Right forelimb (tissue), 1 donor: ENCODE measurements around the gene ARHGEF33.
"Not testable (repeated sequence)": the region's sequence is repeated elsewhere in the genome, so short reads cannot be mapped to it uniquely, and the experiment has no call there.

Source experiments
- DNase-seq: peaks from one replicate; pipeline ENCODE4 v3.0.0-alpha.2; 2018

The ARHGEF33 gene

DNA sequence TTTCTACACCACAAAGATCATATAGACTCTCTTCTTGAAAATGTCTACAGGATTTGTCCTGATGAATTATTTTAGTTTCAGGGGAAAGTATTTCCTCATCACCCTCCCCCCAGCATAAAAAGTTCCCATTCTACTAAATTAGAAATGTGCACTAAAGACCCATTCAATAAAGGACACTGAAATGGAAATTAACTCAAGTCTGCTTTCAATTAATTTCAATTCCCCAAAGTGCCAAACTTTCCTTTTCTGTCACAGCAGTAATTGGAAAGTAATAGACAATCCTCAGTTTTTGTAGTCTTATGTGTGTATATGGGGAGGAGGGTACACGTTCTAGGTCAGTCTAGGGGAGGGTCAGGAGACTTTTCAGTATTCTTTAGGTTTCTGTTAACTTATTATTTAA is 21.5 kb downstream of the ARHGEF33 start:
- DNase-seq: no peak

- no peak for DNase-seq
These were observed 22.9 kb downstream of the ARHGEF33 start for GRCh38 chr2:38912619-38913018.

GRCh38 chr2:38922389-38922788 is 32.7 kb downstream of the ARHGEF33 start:
- no peak for DNase-seq

- no peak for DNase-seq
These were observed 33.2 kb downstream of the ARHGEF33 start for GRCh38 chr2:38922902-38923301.

DNA sequence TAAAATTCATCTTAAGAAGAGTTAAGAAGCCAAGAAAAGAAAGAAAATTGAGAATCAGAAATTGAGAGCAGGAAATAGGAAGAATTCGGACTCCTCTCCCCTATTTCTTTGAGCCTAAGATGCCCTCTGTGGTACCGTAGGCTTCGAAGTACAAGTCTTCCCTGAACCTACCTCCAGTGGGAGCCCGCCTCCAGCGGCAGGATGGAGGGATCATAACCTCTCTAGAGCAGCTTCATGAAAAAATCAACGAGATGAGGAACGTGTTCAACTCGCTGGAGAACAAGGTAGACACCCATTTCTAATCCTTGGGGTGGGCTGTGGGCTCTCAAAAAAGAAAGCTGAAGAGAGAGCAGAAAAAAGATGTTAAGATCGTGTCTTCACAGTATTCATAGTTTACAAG is 36.3 kb downstream of the ARHGEF33 start:
- DNase-seq: no peak

DNA sequence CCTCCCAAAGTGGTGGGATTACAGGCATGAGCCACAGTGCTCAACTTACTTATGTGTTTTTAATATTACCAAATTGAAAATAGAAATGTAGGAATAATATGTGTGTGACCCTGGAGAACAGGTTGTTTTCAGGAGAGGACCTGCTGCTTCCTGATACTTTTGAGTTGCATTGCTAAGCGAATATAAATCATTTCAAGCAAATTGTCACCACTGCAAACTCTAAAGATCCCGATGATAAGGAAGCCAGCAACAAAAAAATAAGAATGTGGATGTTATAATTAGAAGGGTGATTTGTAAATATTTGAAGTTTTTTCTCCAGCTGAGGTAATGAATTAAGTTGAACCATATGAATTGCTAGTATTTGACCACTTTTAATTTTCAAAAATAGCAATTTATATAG is 40.9 kb downstream of the ARHGEF33 start:
- no peak for DNase-seq

DNA sequence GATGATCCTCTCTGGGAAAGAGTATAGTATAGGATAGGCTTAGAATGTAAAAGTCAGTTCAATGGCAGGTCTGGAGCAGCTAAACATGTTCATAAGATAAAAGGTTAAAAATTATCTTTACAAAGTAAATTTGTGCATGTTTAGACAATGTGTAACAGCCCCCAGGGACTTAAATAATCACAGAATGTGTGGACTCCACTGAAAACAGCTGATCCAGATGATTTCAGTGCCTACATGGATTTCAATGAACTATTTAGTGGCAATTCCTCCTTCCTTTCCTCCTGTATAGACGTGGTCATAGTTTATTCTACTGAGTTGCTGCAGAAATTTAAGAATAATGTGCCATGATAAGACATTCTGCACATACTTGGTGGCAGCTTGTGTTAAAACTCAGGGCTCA is 42.9 kb downstream of the ARHGEF33 start:
- DNase-seq: no peak

- no peak for DNase-seq
These were observed 44.0 kb downstream of the ARHGEF33 start for GRCh38 chr2:38933653-38934052.

DNA sequence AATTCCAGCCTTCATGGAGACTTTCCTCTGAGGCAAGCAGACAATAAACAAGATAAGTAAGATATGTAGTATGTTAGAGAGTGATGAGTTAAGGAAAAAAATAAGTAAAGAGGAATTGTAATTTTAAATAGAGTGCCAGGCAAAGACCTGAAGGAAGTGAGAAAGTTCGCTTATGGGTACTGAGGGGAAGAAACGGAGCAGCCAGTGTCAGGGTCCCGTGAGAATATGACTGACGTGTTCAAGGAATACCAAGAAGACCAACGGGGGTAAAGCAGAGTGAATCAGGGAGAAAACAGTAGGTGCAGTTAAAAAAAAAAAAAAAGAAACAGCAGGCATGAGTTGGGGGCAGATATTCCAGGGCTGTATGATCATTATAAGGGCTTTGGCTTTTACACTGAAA is 45.1 kb downstream of the ARHGEF33 start:
- DNase-seq: no peak

DNA sequence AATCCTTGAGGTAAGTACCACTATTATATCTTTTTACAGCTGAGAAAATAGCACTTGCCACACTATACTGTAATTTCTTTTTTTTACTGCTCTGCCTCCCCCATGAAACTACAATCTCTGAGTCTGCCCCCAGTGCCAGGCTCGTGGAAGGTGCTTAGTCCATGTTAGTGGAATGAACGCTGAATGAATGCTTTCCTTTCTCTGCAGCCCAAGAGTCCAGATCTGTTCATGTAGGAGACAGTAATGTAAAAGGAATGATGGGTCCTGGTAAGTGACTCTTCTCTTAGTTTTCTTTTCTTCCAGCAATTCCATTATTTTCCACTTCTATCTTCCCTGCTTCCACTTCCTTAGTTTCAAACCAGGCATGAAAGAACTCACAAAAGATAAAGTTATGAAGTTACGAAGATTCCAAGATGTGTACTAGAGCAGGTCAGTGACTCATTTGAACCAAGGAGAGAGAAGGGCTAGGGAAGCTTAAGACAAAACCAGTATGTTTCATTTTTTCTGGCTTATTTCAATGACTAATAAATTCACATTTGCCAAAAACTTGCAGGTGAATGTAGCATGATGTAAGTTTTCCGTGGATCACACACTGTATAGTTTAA is 46.0 kb downstream of the ARHGEF33 start:
- no peak for DNase-seq

- not testable (repeated sequence) for DNase-seq
These were observed 46.8 kb downstream of the ARHGEF33 start for GRCh38 chr2:38936516-38936915.

GRCh38 chr2:38937548-38937947 is 47.9 kb downstream of the ARHGEF33 start:
- no peak for DNase-seq

DNA sequence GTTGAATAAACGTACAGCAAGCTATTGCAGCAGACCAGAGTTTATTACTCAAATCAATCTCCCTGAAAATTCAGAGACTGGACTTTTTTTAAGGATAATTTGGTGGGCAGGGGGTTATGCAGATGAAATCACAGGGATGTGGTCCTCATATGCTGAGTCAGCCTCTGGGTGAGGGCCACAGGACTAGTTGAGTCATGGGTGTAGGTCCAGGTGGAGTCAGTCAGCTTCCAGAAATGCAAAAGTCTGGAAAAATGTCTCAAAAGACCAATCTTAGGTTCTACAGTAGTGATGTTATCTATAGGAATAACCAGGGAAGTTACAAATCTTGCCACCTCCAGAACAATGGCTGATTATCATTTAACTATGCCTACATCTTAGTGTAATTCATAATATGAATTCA is 51.1 kb downstream of the ARHGEF33 start:
- no peak for DNase-seq

- DNase-seq: no peak
These were observed 54.1 kb downstream of the ARHGEF33 start for GRCh38 chr2:38943784-38944183.

GRCh38 chr2:38945372-38945771 is 55.7 kb downstream of the ARHGEF33 start:
- DNase-seq: no peak

DNA sequence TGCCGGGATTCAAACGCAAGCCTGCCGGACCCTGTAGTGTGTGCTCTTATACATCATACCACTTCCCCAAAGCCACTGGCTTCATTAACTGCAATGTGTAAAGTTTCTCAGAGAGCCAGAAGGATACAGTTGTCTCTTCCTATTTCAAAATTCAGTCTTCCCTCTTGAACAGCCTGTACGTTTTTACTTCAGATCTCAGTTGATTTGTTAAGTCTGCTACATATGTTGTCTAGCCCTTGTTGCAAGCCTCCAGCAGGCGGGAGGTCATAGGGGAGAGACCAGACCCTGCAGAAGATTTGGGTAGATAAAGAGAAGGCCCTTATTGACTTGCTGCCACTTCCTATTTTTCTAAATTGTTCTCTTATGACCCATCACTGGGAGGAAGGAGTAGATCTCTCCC is 56.2 kb downstream of the ARHGEF33 start:
- DNase-seq: no peak

DNA sequence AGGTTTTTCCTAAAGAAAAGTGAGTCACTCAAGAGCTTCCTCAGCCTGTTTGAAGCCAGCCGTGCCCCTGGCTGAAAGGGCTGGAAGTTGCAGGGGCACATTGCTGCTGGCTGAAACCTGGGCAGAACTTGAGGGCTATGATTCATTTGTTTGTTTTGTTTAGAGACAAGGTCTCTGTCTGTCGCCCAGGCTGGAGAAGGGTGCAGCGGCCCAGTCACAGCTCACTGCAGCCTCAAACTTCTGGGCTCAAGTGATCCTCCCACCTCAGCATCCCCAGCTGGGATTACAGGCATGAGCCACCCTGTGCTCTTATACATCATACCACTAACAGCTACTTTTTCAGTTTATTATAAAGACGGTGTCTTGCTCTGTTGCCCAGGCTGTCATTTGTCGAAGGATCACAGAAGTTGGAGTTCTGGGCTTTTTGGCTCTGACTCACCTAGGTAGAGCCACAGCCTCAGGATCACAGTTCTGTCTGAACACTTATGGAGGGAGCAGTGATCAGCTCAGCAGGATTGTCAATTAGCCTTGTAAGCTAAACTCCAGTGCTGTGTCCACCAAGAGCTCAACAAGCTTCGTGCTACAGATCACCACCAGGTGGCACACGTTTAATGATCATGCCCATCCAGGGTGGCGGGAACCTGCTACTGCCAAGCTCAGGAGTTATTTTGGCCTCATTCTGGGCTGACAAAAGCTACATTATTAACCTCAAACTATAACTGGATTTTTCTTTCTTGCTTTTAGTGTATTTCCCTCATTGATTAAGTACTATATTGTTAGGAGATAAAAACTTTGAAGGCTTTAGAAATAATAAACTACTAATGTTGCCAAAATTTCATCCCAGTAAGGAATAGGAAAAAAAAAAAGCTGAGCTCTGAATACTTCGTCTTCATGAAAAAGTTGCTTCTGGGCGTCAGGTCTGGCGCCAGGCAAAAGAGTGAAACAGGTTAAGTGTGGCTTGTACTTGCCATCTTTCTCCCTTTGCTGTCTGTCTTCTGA is 57.9 kb downstream of the ARHGEF33 start:
- peak; percentile 64 for DNase-seq

GRCh38 chr2:38948387-38948882 is 58.8 kb downstream of the ARHGEF33 start:
- DNase-seq: no peak

DNA sequence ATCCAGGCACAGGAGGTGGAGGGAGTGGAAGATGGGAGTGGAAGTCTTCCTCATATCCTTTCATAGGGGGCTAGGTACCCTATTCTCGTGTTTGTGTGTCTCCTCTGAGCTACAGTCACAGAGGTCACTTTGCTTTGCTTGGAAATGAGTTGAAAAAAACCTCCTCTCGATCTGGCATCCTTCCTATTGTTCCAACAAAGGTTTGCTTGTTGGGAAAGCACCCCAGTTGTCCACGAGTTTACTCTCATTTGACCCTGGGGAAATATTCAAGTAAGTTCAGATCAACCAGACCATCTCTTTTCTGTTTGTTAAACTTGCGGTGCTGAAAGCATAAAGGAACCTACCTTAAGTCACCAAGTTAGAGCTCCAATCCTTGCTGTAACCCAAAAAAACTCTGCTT is 59.3 kb downstream of the ARHGEF33 start:
- no peak for DNase-seq

- DNase-seq: no peak
These were observed 62.1 kb downstream of the ARHGEF33 start for GRCh38 chr2:38951766-38952165.

DNA sequence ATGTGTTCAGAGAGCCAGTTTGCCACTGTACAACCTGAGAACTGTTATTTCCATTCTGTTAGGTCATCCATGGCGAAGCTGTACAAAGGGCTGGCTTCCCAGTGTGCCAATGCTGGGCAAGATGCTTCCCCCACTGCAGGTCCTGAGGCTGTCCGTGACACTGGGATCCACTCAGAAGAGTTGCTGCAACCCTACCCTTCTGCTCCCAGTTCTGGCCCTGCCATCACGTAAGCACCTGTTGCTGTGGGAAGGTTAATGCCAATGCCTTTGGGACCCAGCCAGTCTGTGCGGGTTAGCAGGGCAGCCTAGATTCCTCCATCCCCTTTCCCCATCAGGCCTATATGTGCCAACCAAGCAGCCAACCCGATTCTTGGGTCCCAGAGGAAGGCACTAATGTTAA is 68.3 kb downstream of the ARHGEF33 start:
- no peak for DNase-seq

- no peak for DNase-seq
These were observed 69.8 kb downstream of the ARHGEF33 start for GRCh38 chr2:38959466-38959865.

DNA sequence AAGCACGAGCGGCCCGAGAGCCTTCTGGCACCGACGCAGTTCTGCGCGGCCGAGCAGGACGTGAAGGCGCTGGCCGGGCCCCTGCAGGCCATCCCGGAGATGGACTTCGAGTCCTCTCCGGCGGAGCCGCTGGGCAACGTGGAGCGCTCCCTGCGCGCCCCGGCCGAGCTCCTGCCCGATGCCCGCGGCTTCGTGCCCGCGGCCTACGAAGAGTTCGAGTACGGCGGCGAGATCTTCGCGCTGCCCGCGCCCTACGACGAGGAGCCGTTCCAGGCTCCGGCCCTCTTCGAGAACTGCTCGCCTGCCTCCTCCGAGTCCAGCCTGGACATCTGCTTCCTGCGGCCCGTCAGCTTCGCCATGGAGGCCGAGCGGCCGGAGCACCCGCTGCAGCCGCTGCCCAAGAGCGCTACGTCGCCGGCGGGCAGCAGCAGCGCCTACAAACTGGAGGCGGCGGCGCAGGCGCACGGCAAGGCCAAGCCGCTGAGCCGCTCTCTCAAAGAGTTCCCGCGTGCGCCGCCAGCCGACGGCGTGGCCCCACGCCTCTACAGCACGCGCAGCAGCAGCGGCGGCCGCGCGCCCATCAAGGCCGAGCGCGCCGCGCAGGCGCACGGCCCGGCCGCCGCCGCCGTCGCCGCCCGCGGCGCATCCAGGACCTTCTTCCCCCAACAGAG is 70.4 kb downstream of the ARHGEF33 start:
- DNase-seq: peak; percentile 86
